Peyer's patch (tissue), 4 donors: ENCODE data around the gene NOX5.

ENCODE experiments used
- CTCF ChIP-seq, 6 experiments: fragments of 450-650 bp in 4 of 6; fragments of 200-600 bp in 2 of 6; sonication (generic) in 1 of 6; IDR thresholded peaks; one replicate each; pipeline ENCODE4 v1.5.1; 2017 to 2019; ENCODE audit warnings: antibody characterized with exemption in 6 of 6, mild to moderate bottlenecking in 3 of 6, moderate library complexity in 1 of 6
- POLR2A ChIP-seq, 2 donors: fragments of 450-650 bp; IDR thresholded peaks; one replicate each; pipeline ENCODE4 v1.5.1; 2017; ENCODE audit warnings: antibody characterized with exemption in 2 of 2, mild to moderate bottlenecking in 2 of 2, moderate library complexity in 2 of 2

GRCh38 chr15:69014454-69014853 is at the start of gene NOX5:
- TF ChIP-seq CTCF (IDR thresholded peaks at IDR 0.05), result no peak
- no peak for TF ChIP-seq POLR2A (IDR thresholded peaks at IDR 0.05)
